ENCODE measurements around the gene SBF2. TPM values are rescaled to one million over a fixed set of nuclear protein-coding genes. Genes with fewer than 3 reads are reported as not detected.

SBF2 gene
- total and polyA plus RNA-seq, 9 of the 15 experiments (the other 6 are each of a cell fraction or from before 2014, with no cell fraction given), result 0.80 to 9.5 (median 5.0) TPM

GRCh38 chr11:10273738-10274137 is 20.3 kb downstream of the SBF2 start:
- H3K4me2 ChIP-seq (ENCODE audit: insufficient read depth, low read length), result no peak overlapping the region
- ATAC-seq, result no peak
- no peaks in the 10 kb centered on the region for H3K4me1 ChIP-seq (replicated peaks in 1 of 2; ENCODE audit: control insufficient read depth in 2 of 2, insufficient read depth in 2 of 2, low read length in 2 of 2)
- in situ Hi-C loops (cut with MboI), result no loop called here
- no peak for DNase-seq (ENCODE audit: extremely low read depth in 1 of 4, low spot score in 3 of 4)
- ChIA-PET POLR2A (no interaction called here), CTCF (ENCODE audit: low intra/inter-chr PET ratio) (no interaction called here)
- H4K20me1 ChIP-seq (replicated peaks; ENCODE audit: control insufficient read depth, insufficient read depth, low read length), result no peaks in the 10 kb centered on the region
- no peaks in the 10 kb centered on the region for H3K9me3 ChIP-seq (replicated peaks; ENCODE audit: control insufficient read depth, insufficient read depth, low read depth, low read length)
- peaks cover 0 to 3% of the 10 kb centered on the region in 2 experiments; a peak in 1 of 5 replicates for H3K27me3 ChIP-seq (ENCODE audit: control insufficient read depth in 2 of 2, insufficient read depth in 2 of 2, low read length in 2 of 2)
- BruUV-seq (replicated peaks), result no TSS peak
- no peaks in the 10 kb centered on the region for H3K36me3 ChIP-seq (ENCODE audit: control insufficient read depth, insufficient read depth, low read length)
- H3K4me3 ChIP-seq, result no peak overlapping the region
- intact Hi-C loops (cut with micrococcal nuclease), result no loop called here
- no peak overlapping the region for H3K27ac ChIP-seq (ENCODE audit: extremely low read depth, low read depth, low read length)
- H3K9ac ChIP-seq (ENCODE audit: insufficient read depth in 1 of 2, low read depth in 2 of 2, low read length in 2 of 2), result no peak overlapping the region
- TF ChIP-seq XRCC4 (IDR thresholded peaks at IDR 0.05; ENCODE audit: extremely low read depth, insufficient read depth, insufficient read length), result no peak
- no peak for TF ChIP-seq PML (IDR thresholded peaks at IDR 0.05; ENCODE audit: low read length)
- no peak for TF ChIP-seq RUNX1 (IDR thresholded peaks at IDR 0.05; ENCODE audit: low read depth)
- TF ChIP-seq CBX2 (IDR thresholded peaks at IDR 0.05; ENCODE audit: insufficient read depth, low read length, poor library complexity, severe bottlenecking), result no peak
- no peak for TF ChIP-seq ZBTB1 (CRISPR knock-in tag; IDR thresholded peaks at IDR 0.05; ENCODE audit: borderline replicate concordance, low read depth)
- no peak for TF ChIP-seq ZNF282 (CRISPR knock-in tag; IDR thresholded peaks at IDR 0.05)
- no peak for TF ChIP-seq FOXA3 (CRISPR knock-in tag; conservative IDR thresholded peaks at IDR 0.05 in 1 of 2, IDR thresholded peaks at IDR 0.05 in 1 of 2)
- TF ChIP-seq HEY1 (CRISPR knock-in tag; IDR thresholded peaks at IDR 0.05; ENCODE audit: borderline replicate concordance), result no peak
- TF ChIP-seq ILF3 (IDR thresholded peaks at IDR 0.05; ENCODE audit: borderline replicate concordance), result no peak
- TF ChIP-seq TBP (optimal IDR thresholded peaks at IDR 0.05; ENCODE audit: low read depth, low read length), result no peak
- no peak for TF ChIP-seq JUN (IDR thresholded peaks at IDR 0.05; ENCODE audit: borderline replicate concordance, low read depth, low read length)
- TF ChIP-seq JUN (CRISPR knock-in tag; IDR thresholded peaks at IDR 0.05; ENCODE audit: borderline replicate concordance), result no peak
- no peak for TF ChIP-seq BRCA1 (IDR thresholded peaks at IDR 0.05)
- TF ChIP-seq BRCA1 (CRISPR knock-in tag; IDR thresholded peaks at IDR 0.05), result no peak
- no peak for TF ChIP-seq TAF7 (tag; IDR thresholded peaks at IDR 0.05)
- no peak for TF ChIP-seq HMGXB4 (CRISPR knock-in tag; IDR thresholded peaks at IDR 0.05)
- TF ChIP-seq ZNF695 (CRISPR knock-in tag; IDR thresholded peaks at IDR 0.05), result no peak
- no peak for TF ChIP-seq NFXL1 (CRISPR knock-in tag; IDR thresholded peaks at IDR 0.05)
- TF ChIP-seq ZNF655 (CRISPR knock-in tag; IDR thresholded peaks at IDR 0.05), result no peak
- no peak for TF ChIP-seq ZFX (CRISPR knock-in tag; IDR thresholded peaks at IDR 0.05)
- no peak for TF ChIP-seq ZNF584 (CRISPR knock-in tag; IDR thresholded peaks at IDR 0.05; ENCODE audit: low read depth)
- TF ChIP-seq EP300 (IDR thresholded peaks at IDR 0.05; ENCODE audit: low read length), result no peak
- no peaks in the 10 kb centered on the region for H3K9me1 ChIP-seq (ENCODE audit: control insufficient read depth, insufficient read depth, low read length)
- H2AFZ ChIP-seq (ENCODE audit: low read depth, low read length), result no peak overlapping the region
- H3K79me2 ChIP-seq (ENCODE audit: control insufficient read depth, insufficient read depth, low read length), result no peaks in the 10 kb centered on the region
- FAIRE-seq, result no peak
